ENCODE results near the gene DLD. TPM values are rescaled to one million over a fixed set of nuclear protein-coding genes. Genes with fewer than 3 reads are reported as not detected.

DLD gene
- 145 and 414 TPM in 2 replicates for total RNA-seq (2011; cell fraction: chromatin; rRNA removed; ENCODE audit: low replicate concordance)
- 52.5 and 60.0 TPM in 2 replicates for total RNA-seq (2011; cell fraction: nucleolus; rRNA removed)
- total RNA-seq (2011; cell fraction: nucleoplasm; rRNA removed): 116 and 161 TPM in 2 replicates
- 128 and 130 TPM in 2 replicates for total RNA-seq (2014; rRNA removed)
- total RNA-seq (2014; rRNA removed; fragmentation: Illumina TruSeq; extraction: Trizol): 192 and 248 TPM in 2 replicates
- 138 and 155 TPM in 2 replicates for total RNA-seq (2015; rRNA removed; fragmentation: Illumina TruSeq; extraction: Trizol)
- total RNA-seq (2021): 190 and 201 TPM in 2 replicates
- polyA plus RNA-seq (2011; rRNA removed): 269 and 357 TPM in 2 replicates
- 144 and 306 TPM in 2 replicates for polyA plus RNA-seq (2011; cell fraction: cytosol; rRNA removed)
- polyA plus RNA-seq (2011; cell fraction: nucleus; rRNA removed): 65.1 and 120 TPM in 2 replicates
- 223 and 282 TPM in 2 replicates for polyA plus RNA-seq (2012)
- 553 and 639 TPM in 2 replicates for polyA plus RNA-seq (2014; fragmentation: Illumina TruSeq; extraction: Trizol)
- polyA plus RNA-seq (2014; fragmentation: Nextera tagmentation; extraction: Ambion mirVana): 100 to 1,000 TPM; 406 to 588 TPM
- 230 and 247 TPM in 2 replicates for polyA plus RNA-seq (2014; rRNA removed)
- 509 and 557 TPM in 2 replicates for polyA minus RNA-seq (2011; rRNA and poly(A)+ RNA removed)
- 79.4 and 89.1 TPM in 2 replicates for polyA minus RNA-seq (2011; cell fraction: cytosol; rRNA and poly(A)+ RNA removed)
- polyA minus RNA-seq (2011; cell fraction: nucleus; rRNA and poly(A)+ RNA removed): 57.2 and 97.5 TPM in 2 replicates
- percentile 97 among the genes with signal in this experiment for Bru-seq, nascent RNA
- percentile 98 among the genes with signal in this experiment for BruChase-seq, experiment 1, labeled RNA remaining after a 2-hour chase
- percentile 97 among the genes with signal in this experiment for BruChase-seq, experiment 2, labeled RNA remaining after a 6-hour chase
- long read RNA-seq, experiment 1, transcript DLD-205 (13 exons, 1,993 nt): minor isoform, 27 of 1,290 reads
- long read RNA-seq, experiment 1, transcript DLD-201 (14 exons, 3,755 nt): major isoform, 1,108 of 1,290 reads
- long read RNA-seq, experiment 1, partial matches to known transcripts: 75 of 1,290 reads
- long read RNA-seq, experiment 1, other reads (novel, unspliced or antisense): 80 of 1,290 reads
- long read RNA-seq, experiment 2, transcript DLD-201 (14 exons, 3,755 nt): major isoform, 76 of 218 reads
- long read RNA-seq, experiment 2, partial matches to known transcripts: 29 of 218 reads
- long read RNA-seq, experiment 2, other reads (novel, unspliced or antisense): 111 of 218 reads
- long read RNA-seq, experiment 3, transcript DLD-201 (14 exons, 3,755 nt): major isoform, 461 of 536 reads
- long read RNA-seq, experiment 3, partial matches to known transcripts: 42 of 536 reads
- long read RNA-seq, experiment 3, other reads (novel, unspliced or antisense): 29 of 536 reads

GRCh38 chr7:107890962-107891635 lies at the start of gene DLD:
Gene DLD, plus strand, starts transcription at chr7:107891183. Its CDS starts 68 bp downstream, at chr7:107891251.
- Histone ChIP-seq H3K9me1 (ENCODE audit: control insufficient read depth, insufficient read depth, low read length) (no peaks in the 10 kb centered on the region), H3K27me3 (ENCODE audit: control insufficient read depth in 2 of 2, insufficient read depth in 2 of 2, low read length in 2 of 2) (no peaks in the 10 kb centered on the region; a peak in 1 of 5 replicates), H3K36me3 (ENCODE audit: control insufficient read depth, insufficient read depth, low read length) (peaks cover 35% of the 10 kb centered on the region), H3K4me2 (ENCODE audit: insufficient read depth, low read length) (peak within 1 kb of the TSS; percentile 90), H3K27ac (ENCODE audit: extremely low read depth, low read depth, low read length) (peak within 1 kb of the TSS; percentile 93), H3K79me2 (ENCODE audit: control insufficient read depth, insufficient read depth, low read length) (peaks cover 52% of the 10 kb centered on the region), H3K4me1 (replicated peaks in 1 of 2; ENCODE audit: control insufficient read depth in 2 of 2, insufficient read depth in 2 of 2, low read length in 2 of 2) (peaks cover 12 to 27% of the 10 kb centered on the region in 2 experiments; a peak in 4 of 5 replicates), H3K9me3 (replicated peaks; ENCODE audit: control insufficient read depth, insufficient read depth, low read depth, low read length) (no peaks in the 10 kb centered on the region), H3K4me3 (peak within 1 kb of the TSS; percentile 55), H3K9ac (ENCODE audit: insufficient read depth in 1 of 2, low read depth in 2 of 2, low read length in 2 of 2) (peak within 1 kb of the TSS; percentile 85 to 97), H2AFZ (ENCODE audit: low read depth, low read length) (peak within 1 kb of the TSS; percentile 98), H4K20me1 (replicated peaks; ENCODE audit: control insufficient read depth, insufficient read depth, low read length) (peaks cover 20% of the 10 kb centered on the region)
- WGBS (ENCODE audit: insufficient coverage, low coverage, missing lambda C conversion rate): under 1% methylated on average over 55 of the region's 55 CpGs
- ATAC-seq (peak; percentile 96), DNase-seq (ENCODE audit: extremely low read depth in 1 of 4, low spot score in 3 of 4) (peak; percentile 98 to 99 (median 98)), FAIRE-seq (peak; percentile 86)
- BruUV-seq (replicated peaks): TSS peak; percentile 58
- in situ Hi-C loops (cut with MboI): no loop called here
- intact Hi-C loops (cut with micrococcal nuclease): loop anchor here (5.0 kb wide), 3 partner anchors 121 to 256 kb away; no protein-coding TSS in a partner anchor
- ChIA-PET CTCF (ENCODE audit: low intra/inter-chr PET ratio) (no interaction called here), POLR2A (interaction anchor here (0.6 to 2.8 kb wide), 6 partner anchors 9 to 722 kb away, joined by 3 to 10 read pairs (median 4); partner anchors contain the start of gene HBP1)
- no peak for TF ChIP-seq ZNF124 (CRISPR knock-in tag; IDR thresholded peaks at IDR 0.05)
- TF ChIP-seq, protein P1, sequence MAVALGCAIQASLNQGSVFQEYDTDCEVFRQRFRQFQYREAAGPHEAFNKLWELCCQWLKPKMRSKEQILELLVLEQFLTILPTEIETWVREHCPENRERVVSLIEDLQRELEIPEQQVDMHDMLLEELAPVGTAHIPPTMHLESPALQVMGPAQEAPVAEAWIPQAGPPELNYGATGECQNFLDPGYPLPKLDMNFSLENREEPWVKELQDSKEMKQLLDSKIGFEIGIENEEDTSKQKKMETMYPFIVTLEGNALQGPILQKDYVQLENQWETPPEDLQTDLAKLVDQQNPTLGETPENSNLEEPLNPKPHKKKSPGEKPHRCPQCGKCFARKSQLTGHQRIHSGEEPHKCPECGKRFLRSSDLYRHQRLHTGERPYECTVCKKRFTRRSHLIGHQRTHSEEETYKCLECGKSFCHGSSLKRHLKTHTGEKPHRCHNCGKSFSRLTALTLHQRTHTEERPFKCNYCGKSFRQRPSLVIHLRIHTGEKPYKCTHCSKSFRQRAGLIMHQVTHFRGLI (CRISPR knock-in tag; IDR thresholded peaks at IDR 0.05): no peak
- no peak for TF ChIP-seq ZBTB5 (IDR thresholded peaks at IDR 0.05)
- peak; percentile 35 for TF ChIP-seq NEUROD1 (IDR thresholded peaks at IDR 0.05; ENCODE audit: borderline replicate concordance, low read depth, low read length, partially characterized antibody)
- TF ChIP-seq ZFPM2 (CRISPR knock-in tag; IDR thresholded peaks at IDR 0.05): no peak
- 0 out of 2 replicates have a peak, but pooled peaks have one; percentile 77 for TF ChIP-seq MTA1 (IDR thresholded peaks at IDR 0.05; ENCODE audit: borderline replicate concordance)
- TF ChIP-seq NCOR1 (IDR thresholded peaks at IDR 0.05): no peak
- TF ChIP-seq NR2F6 (CRISPR knock-in tag; IDR thresholded peaks at IDR 0.05): no peak
- peak; percentile 59 for TF ChIP-seq CHD1 (IDR thresholded peaks at IDR 0.05; ENCODE audit: low read length)
- TF ChIP-seq ZNF589 (CRISPR knock-in tag; IDR thresholded peaks at IDR 0.05; ENCODE audit: low read depth): peak; percentile 93
- peak; percentile 88 for TF ChIP-seq MBD2 (IDR thresholded peaks at IDR 0.05; ENCODE audit: borderline replicate concordance, low read depth)
- TF ChIP-seq TGIF2 (CRISPR knock-in tag; IDR thresholded peaks at IDR 0.05): peak; percentile 96
